HG02870 (cell line): Measurements from ENCODE around the gene HECTD2.
"Not testable (repeated sequence)": the region's sequence is repeated elsewhere in the genome, so short reads cannot be mapped to it uniquely, and the experiment has no call there.

ENCODE experiments used
- ATAC-seq: cut with Tn5 transposase; IDR thresholded peaks from one replicate; pipeline ENCODE4 v1.9.1; 2021; ENCODE audit warnings: mild to moderate bottlenecking, moderate library complexity; ENCODE audit not compliant: unreplicated experiment

HECTD2 gene

GRCh38 chr10:91536111-91536510, 126.0 kb downstream of the HECTD2 start:
- ATAC-seq, result no peak

GRCh38 chr10:91536733-91537132, 126.6 kb downstream of the HECTD2 start:
- no peak for ATAC-seq

DNA sequence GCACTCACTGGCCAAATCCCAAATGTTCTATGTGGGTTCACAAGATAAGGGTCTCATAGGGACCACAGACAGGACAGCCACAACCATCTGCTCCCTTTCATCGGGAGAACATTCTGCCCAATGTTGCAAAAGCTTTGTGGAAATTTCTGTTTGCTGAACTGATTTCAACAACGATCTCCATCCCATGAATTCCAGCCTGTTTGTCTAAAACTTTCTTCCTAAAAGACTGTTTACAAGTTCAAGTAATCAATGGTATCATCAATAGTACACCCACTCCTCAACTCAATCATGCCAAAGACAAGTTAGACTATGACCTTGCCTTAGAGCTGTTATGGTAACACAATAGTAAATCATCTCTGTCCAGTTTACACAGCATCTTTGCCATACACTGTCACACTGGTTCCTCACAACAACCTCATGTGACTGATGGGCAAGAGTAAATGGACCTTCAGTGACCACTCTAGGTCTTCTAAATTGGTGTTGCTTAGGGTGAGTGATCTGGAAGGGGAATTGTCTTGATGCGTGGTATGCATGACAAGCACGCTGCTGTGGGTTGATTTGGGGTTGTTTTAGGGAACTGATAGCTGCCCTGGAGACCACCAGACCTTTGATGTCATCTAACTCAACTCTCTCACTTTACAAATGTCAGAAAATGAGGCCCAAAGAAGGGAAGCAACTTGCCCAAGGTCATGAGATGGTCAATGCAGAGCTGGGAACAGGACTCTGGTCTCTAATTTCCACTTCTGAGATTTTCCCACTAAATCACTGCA, 127.7 kb downstream of the HECTD2 start:
- ATAC-seq, result no peak

GRCh38 chr10:91539930-91540329, 129.8 kb downstream of the HECTD2 start:
- ATAC-seq, result no peak

DNA sequence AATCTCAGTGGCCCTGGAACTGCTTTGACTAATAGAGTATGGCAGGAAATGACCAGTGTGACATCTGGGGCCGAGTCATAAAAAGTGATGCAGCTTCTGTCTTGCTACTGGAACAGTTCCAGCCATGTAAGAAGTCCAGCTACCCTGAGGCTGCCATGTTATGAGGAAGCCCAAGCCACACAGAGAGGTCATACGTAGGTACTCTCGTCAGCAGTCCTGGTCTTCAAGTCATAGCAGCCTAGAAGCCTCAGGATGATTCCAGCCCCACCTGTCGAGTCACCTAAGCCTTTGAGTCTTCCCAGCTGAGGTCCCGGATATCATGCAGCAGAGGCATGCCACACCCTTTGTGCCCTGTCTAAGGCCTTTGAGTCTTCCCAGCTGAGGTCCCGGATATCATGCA, 130.6 kb downstream of the HECTD2 start:
- no peak for ATAC-seq

GRCh38 chr10:91541481-91541880, 131.3 kb downstream of the HECTD2 start:
- no peak for ATAC-seq

GRCh38 chr10:91545384-91545783, 135.2 kb downstream of the HECTD2 start:
- ATAC-seq, result no peak

DNA sequence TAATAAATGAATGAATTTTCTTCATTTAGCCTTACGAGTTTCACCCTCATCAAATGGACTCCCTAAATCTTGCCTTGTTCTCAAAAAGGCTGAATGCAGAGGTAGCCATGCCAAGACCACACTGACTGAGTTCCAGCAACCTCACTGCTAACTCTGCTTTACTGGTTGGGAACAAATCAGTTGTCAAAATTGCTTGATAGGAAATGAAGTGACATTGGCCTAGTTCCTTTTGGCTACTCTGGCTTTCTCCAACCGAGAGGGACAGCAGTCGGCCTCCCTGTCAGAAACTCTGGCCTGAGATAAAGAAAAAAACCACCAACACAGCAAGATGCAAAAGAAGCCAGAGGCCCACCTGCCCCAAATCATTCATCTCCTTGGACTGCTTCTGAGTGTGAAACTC, 135.7 kb downstream of the HECTD2 start:
- ATAC-seq, result no peak

- ATAC-seq, result no peak
These were observed 139.1 kb downstream of the HECTD2 start for GRCh38 chr10:91549262-91549661.

GRCh38 chr10:91550021-91550420, 139.9 kb downstream of the HECTD2 start:
- no peak for ATAC-seq

GRCh38 chr10:91551856-91552255, 141.7 kb downstream of the HECTD2 start:
- ATAC-seq, result no peak

GRCh38 chr10:91552274-91553095, 142.3 kb downstream of the HECTD2 start:
- ATAC-seq, result no peak

DNA sequence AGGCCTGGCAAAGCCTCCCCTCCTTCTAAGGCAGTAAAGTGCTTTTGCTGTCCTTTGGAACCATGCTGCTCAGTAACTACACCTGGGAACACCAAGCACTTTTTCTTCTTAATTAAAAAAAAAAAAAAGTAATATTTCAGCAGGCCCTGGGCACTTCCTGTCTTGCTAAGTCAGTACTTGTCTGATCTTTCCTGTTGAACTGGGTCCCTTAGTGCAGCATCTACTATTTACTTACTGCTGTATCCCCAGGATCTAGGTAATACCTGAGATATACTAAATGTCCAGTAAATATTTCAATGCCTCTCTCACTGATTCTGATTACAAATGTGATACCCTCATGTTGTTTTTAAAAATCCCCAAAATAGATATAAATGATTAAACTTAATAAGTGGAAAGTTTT, 145.3 kb downstream of the HECTD2 start:
- no peak for ATAC-seq

DNA sequence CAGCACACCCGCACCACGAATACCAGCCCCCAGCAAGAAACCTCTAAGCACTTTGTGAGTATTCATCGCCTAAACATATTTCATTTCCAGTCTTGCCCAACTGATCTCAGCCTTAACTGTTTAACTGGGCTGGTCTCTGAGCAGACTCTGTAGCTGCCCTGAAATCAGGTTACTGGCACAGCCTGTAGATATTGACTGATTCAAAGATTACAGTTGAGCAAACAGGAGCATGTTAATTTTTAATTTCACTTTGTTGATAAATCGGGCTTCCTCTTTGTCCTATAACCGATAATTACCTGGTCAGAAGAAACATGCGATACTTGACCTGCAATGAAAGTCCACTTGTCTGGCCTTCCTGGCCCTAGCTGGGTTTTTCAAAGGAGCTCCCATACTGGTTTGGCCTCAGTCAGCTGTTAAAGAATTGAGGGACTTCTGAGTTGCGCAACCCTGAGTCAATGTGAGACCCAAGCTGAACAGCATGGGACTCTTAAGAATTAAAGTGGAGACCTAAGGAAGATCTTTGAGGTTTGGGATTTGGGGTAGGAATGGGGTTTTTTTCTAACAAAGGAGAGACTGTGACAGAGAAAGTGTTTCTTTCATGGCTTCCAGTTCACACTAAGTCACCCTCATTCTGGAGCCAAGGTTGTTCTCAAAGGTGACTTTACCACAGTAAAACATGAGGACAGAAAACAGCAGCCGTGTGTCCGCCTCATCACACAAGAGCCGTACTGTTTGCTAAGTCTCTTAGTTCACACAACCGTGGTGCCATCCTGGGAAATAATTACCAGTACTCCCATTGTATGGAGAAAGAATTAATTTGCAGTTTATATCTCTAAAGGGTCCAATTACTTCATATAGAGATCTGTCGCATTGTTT, 146.8 kb downstream of the HECTD2 start:
- no peak for ATAC-seq

DNA sequence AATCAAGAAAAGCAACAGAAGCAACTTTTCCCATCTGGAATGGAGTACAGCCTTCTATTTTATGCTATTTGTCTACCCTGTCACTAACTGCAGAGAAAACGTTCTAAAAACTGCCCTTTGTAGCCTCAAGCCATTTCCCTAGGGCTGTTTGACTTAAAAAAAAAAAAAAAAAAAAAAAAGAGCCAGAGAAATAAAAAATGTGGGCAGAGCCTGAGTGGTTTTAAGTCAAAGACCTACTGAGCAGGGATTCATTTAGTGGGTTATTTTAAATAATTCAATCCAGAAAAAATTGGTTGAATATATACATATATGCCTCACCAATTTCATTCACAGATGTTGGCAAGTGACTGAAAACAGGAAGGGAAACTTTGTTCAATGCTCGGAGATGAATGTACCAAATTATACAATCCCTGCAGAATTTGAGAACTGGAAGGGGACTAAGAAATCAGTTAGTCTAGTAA, 147.5 kb downstream of the HECTD2 start:
- ATAC-seq, result no peak

DNA sequence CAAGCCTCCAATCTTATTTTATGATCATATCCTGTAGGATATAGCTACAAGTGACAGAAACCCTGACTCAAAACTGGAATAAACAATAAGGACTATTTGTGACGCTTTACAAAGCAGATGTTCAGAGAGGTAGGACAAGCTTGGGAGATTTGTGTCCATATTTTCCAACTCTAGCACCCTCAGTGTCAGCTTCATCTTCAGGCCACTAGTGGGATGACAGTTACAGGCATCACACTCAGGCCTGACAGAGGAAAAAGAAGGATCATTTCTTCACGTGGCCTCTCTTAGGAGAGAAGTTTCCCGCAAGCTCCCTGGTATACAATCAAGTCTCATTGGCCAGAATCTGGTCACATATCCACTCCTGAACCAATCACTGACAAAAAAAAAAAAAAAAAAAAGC, 148.3 kb downstream of the HECTD2 start:
- no peak for ATAC-seq

GRCh38 chr10:91559169-91559568, 149.0 kb downstream of the HECTD2 start:
- no peak for ATAC-seq

- no peak for ATAC-seq
These were observed 149.6 kb downstream of the HECTD2 start for GRCh38 chr10:91559750-91560149.

DNA sequence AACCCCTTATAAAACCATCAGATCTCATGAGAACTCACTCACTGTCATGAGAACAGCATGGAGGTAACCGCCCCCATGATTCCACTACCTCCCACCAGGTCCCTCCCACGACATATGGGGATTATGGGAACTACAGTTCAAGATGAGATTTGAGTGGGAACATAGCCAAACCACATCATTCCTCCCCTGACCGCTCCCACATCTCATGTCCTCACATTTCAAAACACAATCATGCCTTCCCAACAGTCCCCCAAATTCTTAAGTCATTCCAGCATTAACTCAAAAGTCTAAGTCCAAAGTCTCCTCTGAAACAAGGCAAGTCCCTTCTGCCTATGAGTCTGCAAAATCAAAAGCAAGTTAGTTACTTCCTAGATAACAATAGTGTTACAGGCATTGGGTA, 150.7 kb downstream of the HECTD2 start:
- ATAC-seq, result not testable (repeated sequence)

DNA sequence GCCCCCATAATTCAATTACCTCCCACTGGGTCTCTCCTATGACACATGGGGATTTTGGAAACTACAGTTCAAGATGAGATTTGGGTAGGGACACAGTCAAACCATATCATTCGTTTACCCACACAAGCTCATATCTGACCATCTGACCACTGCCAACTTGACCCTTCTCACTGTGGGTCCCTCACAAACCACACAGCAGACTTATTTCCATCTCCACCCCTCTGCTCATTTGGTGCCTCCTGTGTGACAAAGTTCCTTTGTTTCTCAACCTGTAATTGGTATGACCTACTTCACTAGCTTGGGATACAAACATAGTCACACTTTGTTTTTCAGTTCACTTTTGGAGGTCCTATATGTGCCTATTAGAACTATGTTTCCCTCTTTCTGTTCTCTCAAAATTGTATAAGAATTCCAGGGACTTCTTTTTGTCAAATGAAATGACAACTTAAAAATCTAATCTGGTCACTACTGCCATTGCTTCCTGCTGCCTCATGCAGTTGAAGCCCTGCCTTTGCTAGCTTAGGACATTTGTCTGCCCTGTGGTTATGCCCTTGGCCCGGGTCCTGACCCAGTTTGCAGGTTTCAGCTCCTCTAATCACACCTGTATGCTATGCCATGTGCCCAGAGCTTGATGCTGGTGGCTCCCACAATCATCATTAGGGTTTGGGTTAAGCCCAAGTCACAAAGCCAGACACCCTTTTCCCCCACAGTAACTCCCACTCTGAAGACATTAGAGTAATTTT, 152.9 kb downstream of the HECTD2 start:
- ATAC-seq, result no peak
